HG03159 (cell line): ENCODE measurements around the gene NEDD4L.

ENCODE experiments used
- ATAC-seq: cut with Tn5 transposase; IDR thresholded peaks from one replicate; pipeline ENCODE4 v1.9.1; 2021; ENCODE audit warnings: mild to moderate bottlenecking, moderate library complexity; ENCODE audit not compliant: unreplicated experiment

The NEDD4L gene

GRCh38 chr18:58389745-58390144, 345.7 kb downstream of the NEDD4L start:
- ATAC-seq = no peak

GRCh38 chr18:58390399-58390798, 346.4 kb downstream of the NEDD4L start:
- ATAC-seq = no peak

- no peak for ATAC-seq
Observed at GRCh38 chr18:58391231-58391825, 347.3 kb downstream of the NEDD4L start.

DNA sequence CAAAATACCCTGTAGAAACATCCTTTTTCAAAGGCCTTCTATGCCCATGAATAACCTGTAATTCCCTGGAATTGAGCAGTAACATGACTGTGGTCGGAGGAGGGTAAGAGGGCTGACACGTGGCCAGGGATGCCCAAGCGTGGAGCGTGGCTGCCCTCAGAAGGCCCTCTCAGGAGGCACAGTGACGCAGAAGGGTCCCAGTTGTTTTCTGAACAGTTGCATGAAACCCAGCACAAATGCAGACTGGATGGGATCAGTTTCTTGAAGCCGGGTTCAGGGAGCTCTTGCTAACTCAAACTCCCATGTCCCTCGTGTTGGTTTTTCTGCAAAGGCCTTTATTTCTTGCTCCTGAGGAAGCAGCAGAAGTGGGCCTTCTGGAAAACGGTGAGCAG, 347.9 kb downstream of the NEDD4L start:
- no peak for ATAC-seq

- ATAC-seq = no peak
Observed at GRCh38 chr18:58392324-58393000, 348.4 kb downstream of the NEDD4L start.

DNA sequence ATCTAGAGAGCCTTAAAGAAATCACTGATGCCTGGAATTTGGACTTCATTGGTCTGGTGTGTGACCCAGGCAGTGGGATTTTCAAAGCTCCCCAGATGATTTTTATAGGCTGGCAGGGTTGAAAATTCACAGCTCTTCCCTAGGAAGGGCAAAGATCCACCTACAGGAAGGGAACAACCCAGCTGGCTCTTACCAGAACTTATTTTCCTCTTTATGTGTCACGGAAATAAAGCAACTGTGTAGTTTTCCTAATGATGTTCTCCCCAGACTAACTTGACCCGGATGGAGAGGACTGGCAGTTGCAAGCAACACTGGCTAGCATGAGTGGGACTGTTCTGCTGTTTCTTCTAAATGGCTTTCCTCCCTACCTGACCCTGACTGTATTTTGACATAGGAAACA, 349.3 kb downstream of the NEDD4L start:
- no peak for ATAC-seq

- no peak for ATAC-seq
Observed at GRCh38 chr18:58394046-58394445, 350.0 kb downstream of the NEDD4L start.

GRCh38 chr18:58394602-58395425, 350.8 kb downstream of the NEDD4L start:
- ATAC-seq = no peak

DNA sequence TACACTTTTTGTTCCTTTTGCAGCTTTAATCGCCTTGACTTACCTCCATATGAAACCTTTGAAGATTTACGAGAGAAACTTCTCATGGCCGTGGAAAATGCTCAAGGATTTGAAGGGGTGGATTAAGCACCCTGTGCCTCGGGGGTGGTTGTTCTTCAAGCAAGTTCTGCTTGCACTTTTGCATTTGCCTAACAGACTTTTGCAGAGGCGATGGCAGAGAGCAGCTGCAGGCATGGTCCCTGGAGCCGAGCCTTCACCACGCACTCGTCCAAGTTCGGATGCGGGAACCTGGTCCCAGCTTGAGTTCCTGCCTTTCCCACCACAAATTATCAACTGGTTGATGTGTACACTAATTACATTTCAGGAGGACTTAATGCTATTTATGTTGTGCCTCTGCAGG, 352.1 kb downstream of the NEDD4L start:
- ATAC-seq = no peak

- no peak for ATAC-seq
Observed at GRCh38 chr18:58396966-58397365, 352.9 kb downstream of the NEDD4L start.

- ATAC-seq = no peak
Observed at GRCh38 chr18:58397385-58398132, 353.5 kb downstream of the NEDD4L start.

DNA sequence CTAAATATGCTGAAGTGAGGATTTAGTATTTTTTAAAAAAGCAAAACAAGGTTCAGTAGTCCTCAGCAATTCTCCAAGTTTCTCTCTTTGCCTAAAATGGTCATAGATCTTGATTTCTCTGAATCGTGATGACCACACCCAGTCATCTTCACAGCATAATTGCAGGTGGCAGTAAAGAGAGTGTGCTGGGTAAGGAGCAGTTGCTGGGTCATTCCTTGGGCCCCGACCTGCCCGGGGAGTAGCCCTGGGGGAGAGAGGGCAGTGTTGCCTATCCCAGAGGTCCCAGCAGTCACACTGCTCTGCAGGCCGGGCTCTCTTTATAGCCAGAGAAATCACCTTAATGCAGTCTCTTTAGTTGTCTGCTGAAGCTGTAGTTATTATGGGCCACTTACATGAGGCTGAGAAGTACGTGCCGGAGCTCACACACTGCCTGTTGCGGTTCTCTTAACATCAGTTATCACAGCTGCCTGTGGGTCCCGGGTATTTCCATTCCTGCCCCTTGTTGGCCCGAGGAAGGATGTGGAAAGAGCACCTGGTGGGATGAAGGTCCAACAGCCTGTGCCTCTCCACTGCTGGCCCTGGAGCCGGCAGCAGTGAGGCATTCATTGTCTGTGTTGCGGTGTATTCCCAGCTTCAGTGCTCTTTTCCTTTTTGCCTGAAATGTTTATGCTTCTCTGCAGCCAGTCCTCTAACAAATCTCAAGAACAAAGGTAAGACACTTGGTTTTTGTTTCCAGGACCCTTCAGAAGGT, 354.8 kb downstream of the NEDD4L start:
- no peak for ATAC-seq

DNA sequence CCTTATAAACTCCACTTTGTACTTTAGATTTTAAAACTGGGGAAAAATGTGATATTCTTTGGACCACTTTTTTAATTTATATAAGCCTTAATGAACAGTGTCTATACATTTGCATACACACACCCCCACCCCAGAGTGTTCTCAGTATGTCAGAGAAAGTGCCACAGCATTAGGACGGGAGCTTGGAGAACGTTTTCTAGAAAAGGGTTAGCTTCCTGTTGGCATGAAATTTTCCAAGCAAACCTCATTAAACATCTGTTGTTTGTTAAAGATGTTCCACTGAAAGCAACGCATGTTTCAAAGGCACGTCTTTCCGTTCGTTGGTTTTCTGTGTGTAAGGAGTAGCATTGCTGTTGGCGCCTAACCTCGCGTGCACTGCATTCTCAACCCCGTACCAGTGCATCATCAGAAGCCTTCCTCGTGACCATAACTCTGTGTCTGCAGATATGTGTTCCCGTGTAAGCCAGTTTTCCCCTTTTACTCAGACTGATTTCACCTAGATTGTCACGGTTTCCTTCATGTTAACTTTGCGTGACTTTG, 356.4 kb downstream of the NEDD4L start:
- no peak for ATAC-seq

DNA sequence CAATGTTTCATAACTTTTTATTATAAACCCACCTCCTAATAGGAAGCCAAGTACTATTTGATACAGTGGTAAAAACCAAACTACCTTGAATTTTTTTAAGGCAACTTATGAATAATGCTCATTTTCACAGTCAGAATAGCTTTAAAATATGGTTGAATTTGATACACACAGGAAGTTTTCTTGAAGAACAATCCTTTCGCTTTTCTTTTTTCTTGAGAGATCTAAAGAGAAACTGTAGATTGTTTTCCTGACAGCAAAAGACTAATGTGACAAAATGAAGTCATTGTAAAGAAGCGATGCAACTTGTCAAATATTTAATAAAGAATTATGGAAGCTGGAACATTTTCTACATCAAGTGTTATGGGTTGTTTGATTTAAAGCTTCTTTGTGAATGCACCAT, 357.2 kb downstream of the NEDD4L start:
- ATAC-seq = no peak

- no peak for ATAC-seq
Observed at GRCh38 chr18:58402247-58402646, 358.2 kb downstream of the NEDD4L start.

- ATAC-seq = no peak
Observed at GRCh38 chr18:58402951-58403702, 359.1 kb downstream of the NEDD4L start.

GRCh38 chr18:58403799-58404455, 359.9 kb downstream of the NEDD4L start:
- ATAC-seq = no peak

DNA sequence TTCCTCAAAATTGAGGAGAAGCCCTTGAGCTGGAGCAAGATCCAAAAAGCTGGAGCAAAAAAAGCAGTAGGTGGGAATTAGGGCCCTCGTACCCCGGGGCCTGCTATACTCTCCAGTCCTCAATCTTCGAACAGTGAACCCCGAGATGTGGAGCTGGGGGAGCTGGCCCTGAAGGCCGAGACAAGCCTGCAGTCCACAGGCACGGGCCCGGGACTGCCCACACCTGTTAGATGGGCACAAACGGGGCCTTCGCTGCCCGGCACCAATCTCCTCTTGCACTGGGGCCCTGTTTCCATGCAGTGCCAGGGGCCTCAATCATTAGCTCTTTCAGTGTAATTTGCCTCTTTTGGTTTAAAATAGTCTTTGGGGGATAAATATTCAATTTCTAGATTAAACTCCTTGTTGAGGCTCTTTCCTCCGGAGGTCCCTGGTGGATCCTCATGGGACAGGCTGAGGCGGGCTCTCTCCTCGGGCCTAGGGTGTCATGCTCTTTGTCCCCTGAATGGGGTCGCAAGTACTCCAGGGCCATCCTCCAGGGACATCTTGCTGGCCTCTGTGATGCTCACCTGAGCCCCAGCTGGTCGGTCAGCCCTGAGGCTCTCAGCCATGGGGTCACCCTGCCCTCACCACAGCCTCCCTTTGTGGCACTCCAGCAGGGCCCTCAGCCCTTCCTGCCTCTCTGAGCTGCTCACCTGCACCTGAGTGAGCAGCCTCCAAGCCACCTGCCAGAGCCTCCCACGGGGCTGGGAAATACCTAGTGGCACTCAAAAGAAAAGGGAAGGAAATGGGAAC, 361.3 kb downstream of the NEDD4L start:
- ATAC-seq = no peak
